Activated T-cell treated with anti-CD3 and anti-CD28 coated beads, Interleukin-2, amount 50 U/mL, for 48 hours (primary cell): ENCODE data around the gene TNNT1.

Experiments used
- DNase-seq, 2 experiments: peaks; one replicate each; pipeline ENCODE4 v3.0.0-alpha.2; 2020

TNNT1 gene

DNA sequence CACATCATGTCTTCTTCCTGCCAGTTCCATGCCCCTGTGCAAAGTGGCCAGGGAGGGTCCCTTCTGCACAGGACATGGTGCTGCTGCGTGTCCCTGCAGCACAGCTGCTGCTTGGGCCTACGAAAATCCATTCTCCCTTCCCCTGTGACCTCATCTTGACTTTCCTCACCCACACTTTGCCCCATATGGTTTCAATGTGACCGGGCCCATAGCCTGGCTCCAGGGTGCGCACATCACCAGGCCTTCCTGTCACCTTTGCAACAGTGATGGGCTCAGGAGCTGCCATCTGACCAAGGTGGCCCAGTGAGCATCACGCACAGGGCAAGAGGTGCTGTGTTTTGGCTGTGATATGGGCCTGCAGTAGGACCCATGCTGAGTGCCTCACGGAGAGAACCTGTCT lies 42.4 kb downstream of the TNNT1 start:
- DNase-seq: no peak

- no peak for DNase-seq
Measured at GRCh38 chr19:55105237-55105636, 43.8 kb downstream of the TNNT1 start.

- DNase-seq: no peak
Measured at GRCh38 chr19:55103190-55103589, 45.8 kb downstream of the TNNT1 start.

DNA sequence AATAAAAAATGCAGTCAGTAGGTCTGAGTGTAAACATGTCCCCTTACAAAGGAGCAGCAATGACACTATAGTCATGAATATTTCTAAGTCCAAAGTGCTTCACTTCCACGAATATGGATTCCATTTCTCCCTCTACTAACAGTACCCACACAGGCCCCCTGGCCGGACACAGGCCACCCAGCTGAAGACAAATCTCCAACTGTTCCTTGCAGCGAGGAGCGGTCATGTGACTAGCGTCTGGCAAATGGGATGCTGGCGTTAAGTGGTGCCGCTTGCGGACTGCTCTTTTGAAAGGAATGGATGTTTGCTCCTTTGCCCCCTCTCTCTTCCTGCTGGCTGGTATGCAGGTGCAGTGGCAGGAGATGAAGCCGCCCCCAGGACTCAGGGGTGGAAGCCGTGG lies 47.7 kb downstream of the TNNT1 start:
- DNase-seq: no peak

DNA sequence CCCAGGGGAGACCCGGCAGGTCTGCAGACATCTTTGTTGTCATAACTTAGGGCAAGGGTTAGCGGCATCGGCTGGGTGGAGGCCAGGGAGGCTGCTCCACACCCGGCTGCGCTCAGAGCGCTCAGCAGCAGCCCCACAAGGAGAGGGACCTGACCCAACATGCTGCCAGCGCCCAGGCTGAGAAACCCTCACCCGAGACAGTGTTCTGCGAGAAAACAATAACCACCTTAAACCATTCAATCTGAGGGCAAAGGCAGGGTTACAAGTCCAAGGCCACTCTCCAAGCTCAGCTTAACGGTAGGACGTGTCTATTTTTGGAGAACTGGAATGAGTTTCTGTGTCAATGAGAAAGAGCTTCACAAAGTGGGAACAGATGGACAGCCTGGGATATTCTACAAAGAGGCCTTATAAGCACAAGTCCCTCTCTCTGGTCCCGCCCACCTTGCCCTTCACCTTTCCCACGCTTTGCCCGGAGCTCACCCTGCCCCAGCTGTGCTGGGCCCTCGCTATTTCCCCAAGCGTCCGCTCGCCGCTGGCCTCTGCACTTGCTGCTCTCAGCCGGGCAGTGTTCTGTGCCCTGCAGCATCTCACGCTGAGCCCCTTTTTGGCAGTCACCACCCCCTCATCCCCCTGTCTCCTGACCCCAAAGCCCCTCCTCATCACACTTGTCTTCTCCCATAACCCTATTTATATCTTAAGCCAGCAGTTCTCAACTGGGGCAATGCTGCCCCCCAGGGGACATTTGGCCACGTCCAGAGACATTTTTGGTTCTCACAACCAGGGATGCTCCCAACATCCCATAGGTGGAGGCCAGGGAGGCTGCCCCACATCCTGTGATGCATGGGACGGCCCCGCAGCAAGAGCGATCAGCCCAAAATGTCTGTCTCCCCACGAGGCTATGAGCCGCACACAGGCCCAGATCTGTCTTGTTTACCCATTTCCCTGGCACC lies 49.2 kb downstream of the TNNT1 start:
- DNase-seq: no peak

DNA sequence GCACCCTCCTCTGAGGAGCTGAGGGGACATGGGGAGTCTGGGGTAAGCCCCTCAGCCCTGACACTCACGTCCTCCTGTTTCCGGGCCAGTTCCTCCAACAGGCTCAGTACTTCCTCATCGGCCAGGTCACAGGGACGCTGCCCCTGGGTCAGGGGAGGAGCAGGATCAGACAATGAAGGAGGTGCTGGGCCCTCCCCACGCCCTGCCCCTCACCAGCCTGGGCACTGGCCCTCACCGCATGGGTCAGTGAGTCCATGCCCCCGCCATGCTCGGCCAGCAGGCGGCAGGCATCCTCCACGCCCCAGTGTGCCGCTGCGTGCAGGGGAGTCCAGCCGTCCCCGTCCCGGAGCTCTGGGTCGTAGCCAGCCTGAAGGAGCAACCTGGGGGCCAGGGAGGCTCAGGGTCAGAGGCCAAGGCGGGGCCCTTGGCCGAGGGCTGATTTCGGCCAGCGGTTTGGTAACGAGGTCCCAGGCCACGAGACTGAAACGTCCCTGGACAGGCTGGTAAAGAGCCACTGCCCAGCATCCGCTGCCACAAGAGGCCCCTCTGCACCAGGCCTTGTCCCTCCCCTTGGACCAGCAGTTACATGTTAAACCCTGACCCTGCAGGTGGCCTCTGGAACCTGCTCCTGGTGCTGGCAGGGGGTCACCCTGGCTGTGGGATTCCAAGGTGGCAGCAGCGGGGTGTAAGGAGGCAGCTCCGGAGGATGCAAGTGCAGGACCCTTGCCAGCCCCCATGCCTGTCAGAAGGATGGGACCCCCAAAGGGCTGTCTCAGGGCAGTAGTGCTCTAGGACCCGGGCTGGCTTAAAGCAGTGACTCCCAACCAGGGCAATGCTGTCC lies 50.1 kb downstream of the TNNT1 start:
- DNase-seq: no peak

GRCh38 chr19:55097864-55098715 lies 50.9 kb downstream of the TNNT1 start:
- no peak for DNase-seq

DNA sequence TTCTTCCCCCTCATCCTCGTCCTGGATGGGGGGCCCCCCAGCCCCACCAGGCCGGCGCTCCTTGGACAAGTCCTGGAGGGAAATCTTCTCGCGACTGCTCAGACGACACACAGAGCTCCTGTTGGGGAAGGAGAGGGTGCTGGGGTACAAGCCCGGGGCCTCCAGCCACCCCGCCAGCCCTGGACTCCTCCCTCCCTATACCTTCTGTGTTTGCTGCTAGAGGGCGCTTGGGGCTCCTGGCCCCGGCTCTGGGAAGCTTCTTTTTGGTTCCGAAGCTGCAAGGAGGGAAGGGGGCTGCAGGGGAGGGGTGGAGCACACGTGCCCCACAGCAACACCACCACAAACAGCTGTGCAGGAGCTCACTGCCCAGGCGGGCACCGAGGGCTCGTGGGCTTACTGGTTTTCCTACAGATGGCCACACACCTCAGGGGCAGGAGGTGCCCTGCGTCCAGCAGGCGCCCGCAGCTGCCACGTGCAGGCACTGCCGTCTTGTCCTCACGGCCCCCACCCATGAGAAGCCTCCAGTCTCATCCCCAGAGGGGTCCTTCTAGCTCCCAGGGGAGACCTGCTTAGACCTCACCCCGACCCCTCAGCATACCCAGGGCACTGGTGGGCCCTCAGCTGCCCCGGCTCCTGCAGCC lies 52.8 kb downstream of the TNNT1 start:
- no peak for DNase-seq

DNA sequence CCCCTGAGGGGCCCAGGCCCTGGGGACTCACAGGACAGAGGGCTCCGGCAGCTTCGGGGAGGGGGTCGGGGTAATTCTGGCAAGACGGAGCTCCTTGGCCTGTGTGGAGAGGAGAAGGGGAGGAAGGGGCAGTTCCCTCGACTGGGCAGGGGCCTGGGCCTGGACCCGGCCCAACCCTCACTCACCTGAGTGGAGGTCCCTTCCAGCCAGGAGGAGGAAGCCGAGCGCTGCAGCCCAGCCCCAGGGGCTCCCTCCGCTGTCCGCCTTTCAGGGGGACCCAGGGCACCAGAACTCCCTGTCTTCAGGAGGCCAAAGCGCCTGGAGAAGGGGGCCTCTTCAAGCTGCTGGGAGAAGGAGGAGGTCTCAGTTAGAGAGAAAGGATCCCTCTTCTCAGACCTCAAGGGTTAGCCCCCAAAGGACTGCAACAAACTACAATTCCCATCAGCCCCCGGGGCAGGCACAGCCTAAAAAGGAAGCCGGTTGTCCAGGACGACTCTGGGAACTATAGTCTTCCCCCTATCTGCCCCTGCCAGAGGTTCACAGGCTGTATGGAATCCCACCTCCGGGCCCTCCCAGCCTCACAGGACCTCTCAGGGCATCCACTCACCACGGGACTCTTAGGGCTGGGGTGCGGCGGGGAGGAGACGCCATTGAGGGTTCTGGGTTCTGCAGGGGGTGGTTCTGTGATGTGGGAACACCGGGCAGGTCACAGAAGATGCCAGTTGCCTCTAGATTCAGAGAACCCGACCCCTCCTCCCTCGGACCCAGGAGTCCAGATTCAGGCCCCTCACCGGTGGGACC lies 53.5 kb downstream of the TNNT1 start:
- no peak for DNase-seq

- DNase-seq: no peak
Measured at GRCh38 chr19:55094456-55095259, 54.3 kb downstream of the TNNT1 start.

DNA sequence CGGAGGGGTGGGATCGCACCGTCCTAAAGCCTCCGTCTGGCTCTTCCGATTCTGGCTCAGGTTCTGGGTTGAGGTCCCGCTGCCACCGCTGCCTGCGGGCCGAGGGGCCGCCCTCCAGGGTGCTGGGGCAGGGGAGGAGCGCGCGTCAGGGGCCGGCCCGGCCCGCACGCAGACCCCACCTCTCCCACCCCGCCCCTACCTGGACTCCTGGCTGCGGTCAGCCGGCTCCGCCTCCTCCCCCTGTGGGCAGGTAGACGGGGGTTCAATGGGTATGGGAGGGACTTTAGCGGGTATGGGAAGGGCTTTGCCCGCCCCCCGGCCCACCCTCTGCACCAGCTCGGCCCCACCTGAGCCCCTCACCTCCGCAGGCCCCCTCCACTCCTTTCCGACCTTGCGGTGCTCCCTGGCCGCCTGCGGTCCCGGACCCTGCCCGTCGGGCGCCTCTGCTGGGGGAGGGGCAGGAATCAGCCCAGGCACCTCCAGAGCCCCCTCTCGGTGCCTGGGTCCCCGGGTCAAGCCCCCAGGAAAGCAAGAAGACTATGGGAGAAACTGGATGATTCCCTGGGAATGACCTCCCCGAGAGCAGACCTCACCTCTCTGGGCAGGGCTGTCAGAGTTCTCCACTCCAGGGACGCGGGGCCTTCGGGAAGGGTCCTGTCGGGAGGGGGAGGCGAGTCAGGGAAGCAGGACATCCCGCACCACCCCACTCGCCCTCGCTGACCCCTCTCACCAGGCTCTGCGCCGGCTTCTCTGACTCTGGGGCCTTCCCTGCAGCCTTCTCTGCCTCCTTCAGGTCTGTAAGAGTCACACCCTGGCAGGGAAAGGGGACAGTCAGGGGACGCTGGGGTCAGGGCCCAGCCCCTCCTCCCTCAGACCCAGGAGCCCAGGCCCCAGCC lies 56.3 kb downstream of the TNNT1 start:
- no peak for DNase-seq

DNA sequence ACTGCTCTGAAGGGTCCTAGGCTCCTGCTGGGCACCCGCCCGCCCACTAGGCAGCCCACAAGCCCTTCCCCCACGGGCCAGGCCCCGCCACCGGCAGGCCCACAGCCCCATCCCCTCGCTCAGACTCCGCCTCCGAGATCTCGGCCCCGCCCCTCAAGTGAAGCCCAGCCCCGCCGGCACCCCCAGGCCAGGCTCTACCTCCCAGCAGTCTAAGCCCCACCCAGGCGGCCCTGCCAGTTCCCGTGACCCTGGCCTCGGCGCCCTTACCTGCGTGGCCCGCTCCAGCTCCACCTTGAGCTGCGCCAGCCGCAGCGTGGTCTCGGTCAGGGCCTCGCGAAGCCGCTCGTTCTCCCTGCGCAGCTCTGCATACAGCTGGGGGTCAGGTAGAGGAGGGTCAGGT lies 57.1 kb downstream of the TNNT1 start:
- DNase-seq: no peak

DNA sequence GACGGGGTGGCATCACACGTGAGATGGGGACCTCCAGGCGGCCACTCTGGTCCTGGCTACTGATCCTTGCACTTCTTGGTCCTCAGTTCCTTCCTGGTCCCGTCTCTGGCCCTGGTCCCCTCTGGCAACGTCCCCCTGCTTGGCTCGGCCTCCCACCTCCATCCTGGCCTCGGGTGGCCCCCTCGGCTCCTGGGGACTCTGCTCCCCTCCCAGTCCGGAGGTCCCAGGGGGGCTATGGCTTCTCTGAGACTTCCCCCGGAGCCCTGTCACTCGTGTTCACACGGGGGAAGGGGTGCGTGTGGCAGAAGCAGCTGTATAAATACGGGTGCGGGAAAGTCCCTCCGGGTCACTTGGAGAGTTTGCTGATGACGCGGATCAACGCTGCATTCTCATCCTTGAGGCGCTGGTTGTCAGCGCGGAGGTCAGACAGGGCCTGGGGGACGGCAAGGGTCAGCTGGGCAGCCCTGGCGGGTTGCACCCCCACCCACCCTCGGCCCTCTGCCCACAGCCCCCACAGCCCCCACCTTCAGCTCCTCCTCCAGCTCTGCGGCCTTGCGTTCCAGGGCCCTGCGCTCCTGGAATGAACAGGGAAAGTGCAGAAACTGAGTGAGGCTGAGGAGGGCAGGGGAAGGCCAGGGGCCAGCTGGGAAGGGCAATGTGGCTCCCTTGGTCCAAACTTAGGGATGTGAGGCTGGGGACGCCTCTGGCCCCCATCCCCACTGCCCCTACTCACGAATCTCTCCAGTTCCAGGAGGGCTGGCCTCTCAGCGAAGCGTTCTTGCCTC lies 57.7 kb downstream of the TNNT1 start:
- DNase-seq: no peak

- no peak for DNase-seq
Measured at GRCh38 chr19:55090564-55090963, 58.4 kb downstream of the TNNT1 start.

DNA sequence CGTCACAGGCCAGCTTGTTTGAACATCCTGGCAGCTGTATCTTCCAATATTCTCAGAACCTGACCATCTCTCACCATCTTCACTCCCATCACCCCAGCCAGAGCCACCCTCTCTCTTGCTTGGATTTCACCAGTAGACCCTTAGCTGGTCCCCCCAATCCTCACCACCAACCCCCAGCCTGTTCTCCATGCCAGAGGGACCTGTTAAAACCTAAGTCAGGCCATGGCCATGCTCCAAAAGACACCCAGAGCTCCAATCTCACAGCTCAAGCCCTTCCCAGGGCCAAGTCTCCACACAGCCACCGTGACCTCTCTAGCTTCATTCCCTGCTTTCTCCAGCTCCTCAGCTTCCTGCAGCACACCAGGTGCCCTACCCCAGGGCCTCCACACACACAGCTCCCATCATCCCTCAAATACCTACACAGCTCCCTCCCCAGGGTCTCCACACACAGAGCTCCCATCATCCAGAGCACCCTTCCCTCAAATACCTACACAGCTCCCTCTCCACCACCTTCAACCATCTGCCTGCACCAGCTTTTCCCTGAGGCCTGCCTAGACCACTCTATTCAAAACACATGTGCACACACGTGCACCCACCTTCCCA lies 59.6 kb downstream of the TNNT1 start:
- DNase-seq: no peak

DNA sequence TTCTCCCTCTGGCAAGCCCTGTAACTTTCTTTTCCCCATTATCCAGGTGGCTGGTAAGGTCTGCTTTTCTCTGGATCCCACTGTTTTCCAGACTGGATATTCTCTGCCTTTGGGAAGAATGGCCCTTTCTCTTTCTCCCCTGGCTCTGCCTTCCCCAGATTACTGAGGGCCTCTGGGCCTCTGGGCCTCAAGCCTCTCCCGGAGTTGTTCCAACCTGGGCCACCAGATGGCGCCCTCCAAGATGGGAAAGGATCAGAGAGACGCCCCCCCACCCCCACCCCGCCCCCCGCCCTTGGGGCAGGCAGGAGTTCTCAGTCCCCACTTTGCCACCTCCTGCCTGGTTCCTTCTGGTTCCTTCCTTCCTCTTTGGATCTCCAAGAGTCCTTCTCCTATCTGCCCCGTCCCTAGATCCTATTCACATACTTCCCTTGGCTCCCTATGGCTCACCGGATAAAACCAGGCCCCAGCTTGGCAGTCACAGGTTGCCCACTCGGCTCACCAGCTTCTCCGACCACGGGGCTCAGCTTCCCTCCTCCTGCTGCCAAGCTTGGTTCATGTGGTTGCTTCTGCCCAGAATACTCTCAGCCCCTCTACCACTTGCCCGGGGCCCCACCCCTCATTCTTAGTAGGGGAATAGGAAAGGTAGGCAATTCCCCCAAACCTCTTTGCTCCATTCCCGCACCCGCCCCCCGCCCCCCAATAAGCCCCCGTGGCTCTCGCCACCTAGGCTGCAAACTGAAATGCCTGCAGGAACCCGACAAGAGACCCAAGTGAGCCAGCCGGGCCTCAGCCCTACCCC lies 60.3 kb downstream of the TNNT1 start:
- peak; percentile 90 to 96 for DNase-seq

GRCh38 chr19:55088021-55088451 lies 61.0 kb downstream of the TNNT1 start:
- no peak for DNase-seq
